SK-N-SH (cell line): ENCODE data around the gene FAM168A.

Experiments
- EP300 ChIP-seq, 2 experiments: IDR thresholded peaks; 2 replicates each; pipeline versions ENCODE4 v1.4.0 to v1.6.1; 2012; ENCODE audit warnings: borderline replicate concordance in 1 of 2, low read depth in 1 of 2, low read length in 1 of 2
- EZH2phosphoT487 ChIP-seq: fragments of 200-600 bp; sonication (generic); IDR thresholded peaks from 2 replicates; pipeline ENCODE4 v1.6.1; 2017; ENCODE audit warnings: low read depth, mixed run types, mild to moderate bottlenecking, antibody characterized with exemption, moderate library complexity, borderline replicate concordance
- FOXJ3 ChIP-seq: sonication (generic); formaldehyde crosslinking; IDR thresholded peaks from 2 replicates; pipeline ENCODE4 v1.5.1; 2020; ENCODE audit warnings: mild to moderate bottlenecking, missing genetic modification reagents
- FOXM1 ChIP-seq: IDR thresholded peaks from 2 replicates; pipeline ENCODE4 v1.4.0; 2012; ENCODE audit warnings: low read depth, mild to moderate bottlenecking
- GATA2 ChIP-seq: sonication (generic); formaldehyde crosslinking; IDR thresholded peaks from 2 replicates; pipeline ENCODE4 v1.5.0; 2020; ENCODE audit warnings: mild to moderate bottlenecking, missing genetic modification reagents
- JUND ChIP-seq: IDR thresholded peaks from 2 replicates; pipeline ENCODE4 v1.4.0; 2012
- POLR2AphosphoS5 ChIP-seq: IDR thresholded peaks from 2 replicates; pipeline ENCODE4 v1.6.1; 2012; ENCODE audit warnings: low read depth, low read length
- RFX5 ChIP-seq: IDR thresholded peaks from 2 replicates; pipeline ENCODE4 v1.6.1; 2012; ENCODE audit warnings: mild to moderate bottlenecking, improper control_type of control experiment, low read length
- RXRA ChIP-seq: IDR thresholded peaks from 2 replicates; pipeline ENCODE4 v1.4.0; 2012; ENCODE audit warnings: low read depth, mild to moderate bottlenecking, borderline replicate concordance
- SIN3A ChIP-seq: IDR thresholded peaks from 2 replicates; pipeline ENCODE4 v1.6.1; 2012; ENCODE audit warnings: low read depth, mild to moderate bottlenecking, low read length, moderate library complexity, borderline replicate concordance
- TAF1 ChIP-seq: IDR thresholded peaks from 2 replicates; pipeline ENCODE4 v1.6.1; 2012; ENCODE audit warnings: low read depth, mild to moderate bottlenecking, low read length, moderate library complexity, borderline replicate concordance
- TF ChIP-seq, protein P1 (sequence below): IDR thresholded peaks from 2 replicates; pipeline ENCODE4 v1.4.0; 2012; ENCODE audit warnings: low read depth, borderline replicate concordance
- TF ChIP-seq, protein P2 (sequence below): IDR thresholded peaks from 2 replicates; pipeline ENCODE4 v1.6.1; 2012; ENCODE audit warnings: mild to moderate bottlenecking, low read depth, low read length, moderate library complexity
- TF ChIP-seq, protein P3 (sequence below): fragments of 200-600 bp; sonication (generic); IDR thresholded peaks from 2 replicates; pipeline ENCODE4 v1.6.1; 2017; ENCODE audit warnings: antibody characterized with exemption, mild to moderate bottlenecking, moderate library complexity

GRCh38 chr11:73411031-73411430 is 186.9 kb downstream of the FAM168A start:
- TF ChIP-seq, protein P1, sequence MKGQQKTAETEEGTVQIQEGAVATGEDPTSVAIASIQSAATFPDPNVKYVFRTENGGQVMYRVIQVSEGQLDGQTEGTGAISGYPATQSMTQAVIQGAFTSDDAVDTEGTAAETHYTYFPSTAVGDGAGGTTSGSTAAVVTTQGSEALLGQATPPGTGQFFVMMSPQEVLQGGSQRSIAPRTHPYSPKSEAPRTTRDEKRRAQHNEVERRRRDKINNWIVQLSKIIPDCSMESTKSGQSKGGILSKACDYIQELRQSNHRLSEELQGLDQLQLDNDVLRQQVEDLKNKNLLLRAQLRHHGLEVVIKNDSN = no peak
- TF ChIP-seq TAF1 (no peak), EP300 (IDR thresholded peaks at IDR 0.05; ENCODE audit: borderline replicate concordance in 1 of 2, low read depth in 1 of 2, low read length in 1 of 2) (no peak), SIN3A (no peak), FOXJ3 (CRISPR knock-in tag) (no peak), RFX5 (no peak), EZH2phosphoT487 (no peak), RXRA (no peak), FOXM1 (no peak), POLR2AphosphoS5 (no peak), GATA2 (CRISPR knock-in tag) (no peak), JUND (no peak)
- TF ChIP-seq, protein P2, sequence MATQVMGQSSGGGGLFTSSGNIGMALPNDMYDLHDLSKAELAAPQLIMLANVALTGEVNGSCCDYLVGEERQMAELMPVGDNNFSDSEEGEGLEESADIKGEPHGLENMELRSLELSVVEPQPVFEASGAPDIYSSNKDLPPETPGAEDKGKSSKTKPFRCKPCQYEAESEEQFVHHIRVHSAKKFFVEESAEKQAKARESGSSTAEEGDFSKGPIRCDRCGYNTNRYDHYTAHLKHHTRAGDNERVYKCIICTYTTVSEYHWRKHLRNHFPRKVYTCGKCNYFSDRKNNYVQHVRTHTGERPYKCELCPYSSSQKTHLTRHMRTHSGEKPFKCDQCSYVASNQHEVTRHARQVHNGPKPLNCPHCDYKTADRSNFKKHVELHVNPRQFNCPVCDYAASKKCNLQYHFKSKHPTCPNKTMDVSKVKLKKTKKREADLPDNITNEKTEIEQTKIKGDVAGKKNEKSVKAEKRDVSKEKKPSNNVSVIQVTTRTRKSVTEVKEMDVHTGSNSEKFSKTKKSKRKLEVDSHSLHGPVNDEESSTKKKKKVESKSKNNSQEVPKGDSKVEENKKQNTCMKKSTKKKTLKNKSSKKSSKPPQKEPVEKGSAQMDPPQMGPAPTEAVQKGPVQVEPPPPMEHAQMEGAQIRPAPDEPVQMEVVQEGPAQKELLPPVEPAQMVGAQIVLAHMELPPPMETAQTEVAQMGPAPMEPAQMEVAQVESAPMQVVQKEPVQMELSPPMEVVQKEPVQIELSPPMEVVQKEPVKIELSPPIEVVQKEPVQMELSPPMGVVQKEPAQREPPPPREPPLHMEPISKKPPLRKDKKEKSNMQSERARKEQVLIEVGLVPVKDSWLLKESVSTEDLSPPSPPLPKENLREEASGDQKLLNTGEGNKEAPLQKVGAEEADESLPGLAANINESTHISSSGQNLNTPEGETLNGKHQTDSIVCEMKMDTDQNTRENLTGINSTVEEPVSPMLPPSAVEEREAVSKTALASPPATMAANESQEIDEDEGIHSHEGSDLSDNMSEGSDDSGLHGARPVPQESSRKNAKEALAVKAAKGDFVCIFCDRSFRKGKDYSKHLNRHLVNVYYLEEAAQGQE = no peak
- TF ChIP-seq, protein P3, sequence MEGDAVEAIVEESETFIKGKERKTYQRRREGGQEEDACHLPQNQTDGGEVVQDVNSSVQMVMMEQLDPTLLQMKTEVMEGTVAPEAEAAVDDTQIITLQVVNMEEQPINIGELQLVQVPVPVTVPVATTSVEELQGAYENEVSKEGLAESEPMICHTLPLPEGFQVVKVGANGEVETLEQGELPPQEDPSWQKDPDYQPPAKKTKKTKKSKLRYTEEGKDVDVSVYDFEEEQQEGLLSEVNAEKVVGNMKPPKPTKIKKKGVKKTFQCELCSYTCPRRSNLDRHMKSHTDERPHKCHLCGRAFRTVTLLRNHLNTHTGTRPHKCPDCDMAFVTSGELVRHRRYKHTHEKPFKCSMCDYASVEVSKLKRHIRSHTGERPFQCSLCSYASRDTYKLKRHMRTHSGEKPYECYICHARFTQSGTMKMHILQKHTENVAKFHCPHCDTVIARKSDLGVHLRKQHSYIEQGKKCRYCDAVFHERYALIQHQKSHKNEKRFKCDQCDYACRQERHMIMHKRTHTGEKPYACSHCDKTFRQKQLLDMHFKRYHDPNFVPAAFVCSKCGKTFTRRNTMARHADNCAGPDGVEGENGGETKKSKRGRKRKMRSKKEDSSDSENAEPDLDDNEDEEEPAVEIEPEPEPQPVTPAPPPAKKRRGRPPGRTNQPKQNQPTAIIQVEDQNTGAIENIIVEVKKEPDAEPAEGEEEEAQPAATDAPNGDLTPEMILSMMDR = no peak
